Loucy (cell line): Measurements from ENCODE around the gene SST.

Source experiments
- H2AFZ ChIP-seq: fragments of 200-600 bp; sonication (generic); 2 replicates; pipeline ENCODE4 v1.6.0; 2016; ENCODE audit warnings: antibody characterized with exemption, mild to moderate bottlenecking, low read length, moderate library complexity
- H3F3A ChIP-seq: fragments of 200-600 bp; 2 replicates; pipeline ENCODE4 v1.6.0; 2016; ENCODE audit warnings: antibody characterized with exemption, low read depth, mild to moderate bottlenecking
- H3K27me3 ChIP-seq: fragments of 200-600 bp; sonication (generic); 2 replicates; pipeline ENCODE4 v1.6.1; 2014; ENCODE audit warnings: low read length, mild to moderate bottlenecking; ENCODE audit not compliant: insufficient read depth, poor library complexity, severe bottlenecking
- H3K36me3 ChIP-seq: fragments of 200-600 bp; sonication (generic); 2 replicates; pipeline ENCODE4 v1.6.1; 2016; ENCODE audit warnings: low read length; ENCODE audit not compliant: insufficient read depth
- H3K4me1 ChIP-seq: fragments of 200-600 bp; sonication (generic); 2 replicates; pipeline ENCODE4 v1.5.1; 2014; ENCODE audit warnings: low read length, mild to moderate bottlenecking; ENCODE audit not compliant: insufficient read depth, poor library complexity, severe bottlenecking
- H3K4me2 ChIP-seq: fragments of 200-600 bp; sonication (generic); 2 replicates; pipeline ENCODE4 v1.6.0; 2014; ENCODE audit warnings: antibody characterized with exemption, low read length, low read depth, mild to moderate bottlenecking; ENCODE audit not compliant: poor library complexity, severe bottlenecking
- H3K4me3 ChIP-seq: fragments of 200-600 bp; sonication (generic); 2 replicates; pipeline ENCODE4 v1.5.1; 2014; ENCODE audit warnings: low read length, mild to moderate bottlenecking, mixed read lengths; ENCODE audit not compliant: poor library complexity, severe bottlenecking
- H3K79me2 ChIP-seq: fragments of 200-600 bp; sonication (generic); 2 replicates; pipeline ENCODE4 v1.6.1; 2014; ENCODE audit warnings: low read length; ENCODE audit not compliant: insufficient read depth
- H3K9ac ChIP-seq: fragments of 200-600 bp; sonication (generic); 2 replicates; pipeline ENCODE4 v1.6.0; 2014; ENCODE audit warnings: mild to moderate bottlenecking, low read depth, low read length, moderate library complexity; ENCODE audit not compliant: poor library complexity, severe bottlenecking
- H3K9me2 ChIP-seq: fragments of 200-600 bp; sonication (generic); replicated peaks from 2 replicates; pipeline ENCODE4 v1.6.1; 2016; ENCODE audit warnings: low read depth, low read length, mixed read lengths
- H3K9me3 ChIP-seq: fragments of 200-600 bp; sonication (generic); 2 replicates; pipeline ENCODE4 v1.6.1; 2014; ENCODE audit warnings: mild to moderate bottlenecking, antibody characterized with exemption, low read length, low read depth; ENCODE audit not compliant: insufficient read depth
- H4K20me1 ChIP-seq: fragments of 200-600 bp; sonication (generic); 2 replicates; pipeline ENCODE4 v1.6.0; 2014; ENCODE audit warnings: antibody characterized with exemption, low read length, mild to moderate bottlenecking; ENCODE audit not compliant: insufficient read depth, poor library complexity, severe bottlenecking
- EZH2phosphoT487 ChIP-seq: fragments of 200-600 bp; IDR thresholded peaks from 2 replicates; pipeline ENCODE4 v1.6.1; 2018; ENCODE audit warnings: antibody characterized with exemption, mild to moderate bottlenecking, moderate library complexity, borderline replicate concordance
- TF ChIP-seq, protein P1 (sequence below): fragments of 200-600 bp; sonication (generic); conservative IDR thresholded peaks from 2 replicates; pipeline ENCODE4 v1.5.1; 2014; ENCODE audit warnings: mild to moderate bottlenecking, antibody characterized with exemption, low read length

The SST gene

GRCh38 chr3:187677604-187678003, 7.4 kb upstream of the SST start:
- Histone ChIP-seq H3K36me3 (no peaks in the 10 kb centered on the region), H2AFZ (no peak overlapping the region), H3K4me1 (no peaks in the 10 kb centered on the region), H3K9me3 (no peaks in the 10 kb centered on the region), H3K4me2 (no peak overlapping the region), H3K4me3 (no peak overlapping the region), H3F3A (no peaks in the 10 kb centered on the region), H4K20me1 (no peaks in the 10 kb centered on the region), H3K27me3 (no peaks in the 10 kb centered on the region), H3K79me2 (no peaks in the 10 kb centered on the region), H3K9ac (no peak overlapping the region), H3K9me2 (no peaks in the 10 kb centered on the region)
- TF ChIP-seq, protein P1, sequence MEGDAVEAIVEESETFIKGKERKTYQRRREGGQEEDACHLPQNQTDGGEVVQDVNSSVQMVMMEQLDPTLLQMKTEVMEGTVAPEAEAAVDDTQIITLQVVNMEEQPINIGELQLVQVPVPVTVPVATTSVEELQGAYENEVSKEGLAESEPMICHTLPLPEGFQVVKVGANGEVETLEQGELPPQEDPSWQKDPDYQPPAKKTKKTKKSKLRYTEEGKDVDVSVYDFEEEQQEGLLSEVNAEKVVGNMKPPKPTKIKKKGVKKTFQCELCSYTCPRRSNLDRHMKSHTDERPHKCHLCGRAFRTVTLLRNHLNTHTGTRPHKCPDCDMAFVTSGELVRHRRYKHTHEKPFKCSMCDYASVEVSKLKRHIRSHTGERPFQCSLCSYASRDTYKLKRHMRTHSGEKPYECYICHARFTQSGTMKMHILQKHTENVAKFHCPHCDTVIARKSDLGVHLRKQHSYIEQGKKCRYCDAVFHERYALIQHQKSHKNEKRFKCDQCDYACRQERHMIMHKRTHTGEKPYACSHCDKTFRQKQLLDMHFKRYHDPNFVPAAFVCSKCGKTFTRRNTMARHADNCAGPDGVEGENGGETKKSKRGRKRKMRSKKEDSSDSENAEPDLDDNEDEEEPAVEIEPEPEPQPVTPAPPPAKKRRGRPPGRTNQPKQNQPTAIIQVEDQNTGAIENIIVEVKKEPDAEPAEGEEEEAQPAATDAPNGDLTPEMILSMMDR, result no peak

- Histone ChIP-seq H2AFZ (no peak overlapping the region), H3K36me3 (no peaks in the 10 kb centered on the region), H3K9me3 (no peaks in the 10 kb centered on the region), H3K9me2 (no peaks in the 10 kb centered on the region), H3K27me3 (no peaks in the 10 kb centered on the region), H3K79me2 (no peaks in the 10 kb centered on the region), H3K9ac (no peak overlapping the region), H3K4me2 (no peak overlapping the region), H3F3A (no peaks in the 10 kb centered on the region), H4K20me1 (no peaks in the 10 kb centered on the region), H3K4me1 (no peaks in the 10 kb centered on the region), H3K4me3 (no peak overlapping the region)
- no peak for TF ChIP-seq EZH2phosphoT487
- TF ChIP-seq, protein P1, result no peak
These were observed 2.8 kb upstream of the SST start for GRCh38 chr3:187673012-187673411.

DNA sequence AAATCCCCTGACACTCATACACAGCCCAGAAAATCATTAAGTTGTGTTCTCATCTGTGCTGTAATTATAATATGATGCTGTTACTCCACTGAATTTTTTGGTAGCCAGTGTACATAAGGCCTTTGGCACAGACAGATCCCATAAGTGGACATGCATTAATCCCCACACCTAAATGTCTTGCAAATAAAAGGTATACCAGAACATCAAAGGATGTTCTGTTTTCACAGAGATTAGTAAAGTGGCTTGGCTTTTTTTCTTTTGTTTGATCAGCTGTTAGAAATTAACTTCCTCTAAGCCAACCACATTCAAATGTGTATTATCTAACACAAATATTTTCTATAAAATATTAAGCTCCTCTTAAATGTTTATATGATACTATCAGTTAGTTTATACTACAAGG, 2.7 kb downstream of the SST start:
- peaks cover 7% of the 10 kb centered on the region for H3K27me3 ChIP-seq

More for the DNA sequence above, 2.7 kb downstream of the SST start:
- H2AFZ ChIP-seq, result no peak overlapping the region
- H3K9ac ChIP-seq, result no peak overlapping the region
- no peaks in the 10 kb centered on the region for H3K9me2 ChIP-seq
- TF ChIP-seq, protein P1, result no peak
- no peak for TF ChIP-seq EZH2phosphoT487
- no peaks in the 10 kb centered on the region for H3K9me3 ChIP-seq
- H4K20me1 ChIP-seq, result no peaks in the 10 kb centered on the region
- H3K36me3 ChIP-seq, result no peaks in the 10 kb centered on the region
- no peaks in the 10 kb centered on the region for H3K4me1 ChIP-seq
- H3K4me3 ChIP-seq, result no peak overlapping the region
- H3F3A ChIP-seq, result no peaks in the 10 kb centered on the region
- H3K4me2 ChIP-seq, result no peak overlapping the region
- H3K79me2 ChIP-seq, result no peaks in the 10 kb centered on the region
